ENCODE results near the gene GPC5.
"Not testable (repeated sequence)": the region's sequence is repeated elsewhere in the genome, so short reads cannot be mapped to it uniquely, and the experiment has no call there.

Gene GPC5

DNA sequence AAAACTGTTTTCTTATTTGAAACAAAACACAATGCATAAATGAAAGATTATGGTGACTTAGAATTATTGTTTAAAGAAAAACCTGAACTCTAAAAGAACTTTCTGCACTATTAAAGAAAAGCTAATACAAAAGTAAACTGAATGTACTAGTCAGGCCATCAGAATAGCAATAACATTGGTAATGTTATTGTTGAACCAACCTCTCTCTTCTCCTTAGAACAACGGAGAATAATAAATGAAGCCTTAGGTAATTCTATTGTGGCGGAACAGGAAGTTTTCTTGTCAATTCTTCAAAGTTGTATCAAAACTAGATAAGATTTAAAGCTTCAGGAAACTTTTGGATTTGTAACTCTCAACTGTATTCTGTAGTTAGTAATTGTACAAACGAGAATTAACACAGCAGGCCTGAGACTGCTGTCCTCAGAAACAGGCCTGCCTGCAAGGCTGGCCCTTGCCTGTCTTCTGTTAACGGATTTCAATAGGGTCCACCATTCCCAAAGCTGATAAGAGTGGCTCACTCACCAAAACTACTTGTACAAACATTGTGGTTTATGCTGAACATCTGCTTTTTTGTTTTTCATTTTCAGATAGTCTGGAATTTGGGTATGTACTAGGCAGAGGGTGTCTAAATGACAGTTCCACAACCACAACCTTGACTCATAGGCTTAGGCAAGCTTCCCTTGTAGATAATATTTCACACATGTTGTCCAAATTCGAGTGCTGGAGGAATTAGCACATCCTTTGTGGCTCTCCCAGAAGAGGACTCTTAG lies 825.8 kb downstream of the GPC5 start:
- no peak for DNase-seq

DNA sequence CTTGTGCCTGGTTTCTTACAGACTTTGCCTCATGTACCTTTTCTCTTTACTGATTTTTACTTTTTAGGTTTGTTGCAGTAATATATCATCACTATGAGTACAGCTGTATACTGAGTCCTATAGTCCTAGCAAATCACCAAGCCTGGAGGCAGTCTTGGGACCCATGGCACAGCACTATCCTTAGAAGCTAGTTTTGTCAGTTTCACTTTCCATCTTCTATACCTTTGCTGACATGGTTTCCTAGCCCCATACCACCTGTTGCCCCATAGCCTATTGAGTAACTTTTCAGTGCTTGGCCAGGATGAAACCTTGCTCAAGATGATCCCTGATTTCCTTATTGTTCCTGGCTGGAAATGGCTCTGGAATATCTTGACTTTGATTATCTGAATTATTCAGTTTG lies 826.4 kb downstream of the GPC5 start:
- no peak for DNase-seq

DNA sequence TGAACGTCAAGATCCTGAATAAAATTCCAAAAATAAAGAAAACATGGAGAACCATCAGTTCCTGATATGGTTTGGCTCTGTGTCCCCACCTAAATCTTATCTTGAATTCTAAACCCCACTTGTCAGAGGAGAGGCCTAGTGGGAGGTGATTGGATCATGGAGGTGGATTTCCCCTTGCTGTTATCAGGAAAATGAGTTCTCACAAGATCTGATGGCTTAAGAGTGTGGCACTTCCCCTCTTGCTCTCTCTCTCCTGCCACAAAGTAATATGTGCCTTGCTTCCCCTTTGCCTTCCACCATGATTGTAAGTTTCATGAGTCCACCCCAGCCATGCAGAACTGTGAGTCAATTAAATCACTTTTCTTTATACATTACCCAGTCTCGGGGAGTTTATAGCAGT lies 827.4 kb downstream of the GPC5 start:
- DNase-seq: no peak

DNA sequence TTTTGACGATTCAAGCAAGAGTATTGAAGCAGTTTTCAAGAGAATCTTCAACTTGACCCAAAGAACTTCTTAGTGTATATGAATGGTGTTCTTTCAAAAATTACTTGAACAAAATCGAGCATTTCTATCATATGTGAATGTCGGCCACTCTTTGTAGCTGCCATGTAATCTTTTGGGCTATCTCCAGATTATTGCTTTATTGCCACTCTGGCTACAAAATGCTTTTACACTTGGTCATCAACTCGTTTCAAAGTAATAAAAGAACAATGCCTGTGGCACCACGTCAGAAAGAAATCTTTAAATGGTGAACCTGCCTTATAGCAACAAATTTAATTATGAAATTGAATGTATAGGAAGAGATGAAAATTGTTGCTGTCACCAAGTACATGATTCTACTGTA lies 834.5 kb downstream of the GPC5 start:
- no peak for DNase-seq

DNA sequence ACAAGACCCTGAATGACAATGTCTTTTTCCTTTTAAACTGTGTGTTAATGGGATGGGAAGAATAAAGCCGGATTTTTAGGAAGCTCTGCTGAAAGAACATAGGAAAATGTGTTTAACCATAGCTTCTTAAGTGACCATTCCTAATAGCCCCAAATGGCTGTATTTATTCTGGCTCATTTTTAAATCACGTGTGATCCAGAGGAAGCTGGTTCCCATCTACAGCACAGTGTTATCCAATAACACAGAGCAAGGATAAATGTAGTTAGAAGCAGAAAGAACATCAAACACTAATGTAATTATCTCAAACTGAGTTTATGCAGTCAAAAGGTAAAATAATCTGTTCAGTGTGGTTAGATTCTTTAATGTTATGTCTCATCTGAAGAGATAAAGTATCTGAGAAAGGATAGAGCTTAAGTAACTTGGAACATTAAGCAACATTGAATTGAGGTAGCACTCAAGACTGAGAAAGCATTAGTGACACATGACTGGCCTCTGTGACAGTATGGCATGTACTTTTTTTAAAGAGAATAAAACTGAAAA lies 853.3 kb downstream of the GPC5 start:
- DNase-seq: no peak

DNA sequence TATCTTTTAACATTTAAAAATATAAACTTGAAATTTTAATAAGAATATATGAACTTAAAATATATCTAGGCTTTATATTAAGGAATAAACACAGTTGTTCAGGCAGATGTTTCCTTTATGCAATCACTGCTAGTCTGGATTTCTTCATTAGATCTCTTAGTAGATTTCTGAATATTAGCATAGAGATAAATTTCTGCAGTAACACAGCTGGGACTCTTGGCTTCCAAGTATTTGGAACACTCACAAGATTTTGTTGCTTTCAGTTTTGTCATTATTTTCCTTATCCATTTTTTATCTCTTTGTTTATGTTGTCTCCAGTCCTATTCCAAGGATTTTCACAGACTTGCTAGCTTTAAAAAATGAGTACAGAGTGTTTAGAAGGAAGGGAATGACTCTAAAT lies 857.1 kb downstream of the GPC5 start:
- no peak for DNase-seq

DNA sequence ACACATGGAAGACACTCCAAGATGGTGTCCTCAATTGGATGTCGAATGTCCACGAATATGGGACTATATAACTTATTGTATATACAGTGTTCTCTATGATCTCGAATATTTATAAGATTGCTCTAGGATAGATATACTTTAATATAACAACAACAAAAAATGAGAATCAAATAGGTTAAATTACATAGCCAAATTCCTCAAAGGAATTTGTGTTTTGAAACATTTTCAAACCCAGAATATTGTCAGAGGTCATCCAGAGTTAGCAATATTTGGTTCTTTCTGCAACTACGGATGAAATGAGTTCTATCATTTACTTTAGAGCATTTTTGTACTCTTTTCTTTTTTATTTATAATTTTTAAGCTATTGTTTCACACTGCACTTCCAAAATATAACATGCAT lies 857.8 kb downstream of the GPC5 start:
- no peak for DNase-seq

DNA sequence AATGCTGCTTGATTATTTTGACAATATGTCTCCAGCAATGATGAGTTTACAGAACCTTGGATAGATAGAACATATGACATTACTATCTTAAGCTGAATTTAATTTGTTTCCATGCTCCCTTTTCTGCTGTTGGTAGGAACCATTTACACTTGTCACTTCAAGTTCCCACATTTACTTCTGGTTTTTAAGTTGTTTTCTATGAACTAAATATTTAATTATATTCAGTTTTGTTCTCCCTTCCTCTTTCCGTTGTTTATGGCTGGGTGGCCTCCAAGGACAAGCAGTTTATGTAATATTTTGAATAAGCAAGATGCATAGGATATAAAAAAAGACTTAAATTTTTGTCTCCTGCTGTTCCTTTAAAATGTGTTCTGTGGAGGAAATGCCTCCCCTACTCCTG lies 860.6 kb downstream of the GPC5 start:
- DNase-seq: no peak

DNA sequence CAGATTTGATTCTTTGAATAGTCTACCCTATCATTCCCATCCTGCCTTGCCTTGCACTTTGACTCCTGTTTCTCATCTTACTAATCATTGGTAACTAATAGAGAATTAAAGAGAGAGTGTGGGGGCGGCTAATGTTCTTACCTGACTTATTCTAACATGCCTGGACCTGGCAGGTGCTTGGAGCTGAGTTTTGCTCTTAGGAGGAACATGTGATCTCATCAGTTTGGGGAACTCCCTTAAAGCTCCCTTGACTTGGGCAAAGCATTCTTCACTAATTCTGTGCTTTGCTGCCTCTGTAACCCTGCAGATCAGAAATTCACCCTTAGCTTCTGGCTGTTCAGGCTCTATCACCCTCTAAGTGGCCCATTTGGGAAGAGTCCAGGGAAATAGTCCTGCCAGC lies 861.1 kb downstream of the GPC5 start:
- no peak for DNase-seq

DNA sequence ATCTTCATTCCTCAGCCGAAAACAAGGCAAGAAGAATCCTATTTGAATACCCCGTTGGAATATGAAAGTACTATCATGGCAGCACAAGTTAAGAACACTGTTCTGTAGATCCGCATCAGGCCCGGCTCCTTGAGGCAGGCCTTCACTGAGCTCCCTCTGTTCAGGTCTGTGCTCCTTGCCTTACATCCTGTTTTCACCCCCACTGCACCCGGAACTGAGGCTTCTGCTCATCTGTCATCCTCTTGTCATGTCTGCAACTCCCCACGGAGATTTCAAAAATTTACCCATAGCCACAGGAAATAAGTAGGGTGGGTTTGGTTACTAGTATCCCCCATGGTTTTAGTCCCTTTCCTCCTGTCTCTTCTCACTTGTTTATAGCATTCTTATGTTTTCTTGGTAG lies 861.9 kb downstream of the GPC5 start:
- no peak for DNase-seq

DNA sequence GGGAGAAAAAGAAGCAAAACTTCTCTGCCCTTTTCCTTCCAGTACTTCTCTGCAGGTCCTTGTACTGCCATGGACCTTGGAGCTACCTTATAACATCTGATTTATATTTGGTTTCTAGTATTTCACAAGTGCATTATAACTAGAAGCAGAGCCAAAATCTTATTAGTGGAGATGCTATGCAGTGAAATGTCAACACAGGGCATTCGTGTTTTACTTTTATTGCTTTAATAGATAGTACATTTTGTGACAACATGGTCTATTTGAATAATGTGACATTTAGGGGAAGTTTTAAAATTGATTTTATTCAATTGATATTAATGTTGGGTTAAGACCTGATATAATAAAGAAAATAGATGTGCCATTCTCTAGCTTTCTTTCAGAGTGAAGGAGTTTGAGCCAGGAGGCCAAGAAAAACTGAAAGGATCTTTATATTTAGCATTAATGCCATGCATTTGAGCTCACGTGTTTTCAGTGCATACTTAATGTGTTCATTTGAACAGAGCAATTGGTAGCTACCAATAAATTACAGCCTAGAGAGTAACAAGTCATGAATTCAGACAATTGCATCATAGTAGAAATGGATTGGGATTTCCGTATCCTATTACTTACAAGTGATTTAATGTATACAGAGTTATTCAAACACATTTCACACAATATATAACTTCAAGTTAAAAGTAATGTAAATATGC lies 863.8 kb downstream of the GPC5 start:
- DNase-seq: no peak

DNA sequence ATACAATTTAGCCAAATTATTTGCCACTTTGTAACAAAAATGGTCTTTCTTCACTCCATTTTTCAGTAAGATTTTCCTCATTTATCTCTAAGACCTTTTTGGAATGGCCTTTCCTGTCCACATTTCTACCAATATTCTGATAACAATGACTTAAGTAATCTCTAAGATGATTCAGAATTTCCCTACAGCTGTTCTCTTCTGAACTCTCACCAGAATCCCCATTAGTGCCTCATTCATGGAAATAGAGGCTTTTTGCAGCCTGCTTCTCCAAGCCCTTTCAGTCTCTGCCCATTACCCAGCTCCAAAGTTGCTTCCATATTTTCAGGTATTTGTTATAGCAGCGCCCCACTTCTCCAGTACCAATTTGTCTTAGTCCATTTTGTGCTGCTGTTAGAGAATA lies 867.0 kb downstream of the GPC5 start:
- no peak for DNase-seq

DNA sequence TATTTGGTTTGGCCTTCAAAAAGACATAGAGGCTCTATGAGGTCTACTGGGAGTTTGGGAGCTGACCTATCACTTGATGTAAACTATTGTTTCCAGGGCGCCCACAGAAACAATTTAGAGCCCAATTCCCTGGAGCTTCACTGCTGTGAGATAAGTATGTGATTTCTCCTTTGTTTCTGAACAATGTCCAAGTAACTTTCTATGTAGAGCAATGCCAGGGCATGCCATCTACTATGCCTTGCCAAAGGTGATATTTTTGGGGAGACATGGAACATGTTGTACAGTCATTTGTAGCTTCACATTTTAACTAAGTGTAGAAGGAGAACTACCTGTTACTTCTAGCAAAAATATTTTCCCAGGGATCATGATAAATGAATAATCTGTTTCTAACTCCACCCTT lies 872.6 kb downstream of the GPC5 start:
- DNase-seq: no peak

DNA sequence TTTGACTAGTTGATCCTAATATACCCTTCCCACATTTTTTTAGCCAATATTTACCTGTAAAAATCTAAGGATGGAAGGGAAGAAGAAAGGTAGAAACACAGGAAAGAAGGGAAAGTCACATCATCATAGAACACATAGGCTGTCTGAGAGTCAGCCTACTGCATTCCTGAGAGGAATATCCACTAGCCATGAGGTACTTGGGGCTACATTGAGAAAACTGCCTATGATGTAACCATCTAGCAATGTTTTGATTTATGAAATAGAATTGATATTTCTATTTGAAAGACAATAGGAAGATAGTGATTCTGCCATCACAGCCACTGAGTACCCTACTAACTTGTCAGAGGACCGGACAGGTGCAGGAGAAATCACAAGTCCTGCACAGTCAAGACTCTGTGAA lies 873.8 kb downstream of the GPC5 start:
- DNase-seq: no peak

DNA sequence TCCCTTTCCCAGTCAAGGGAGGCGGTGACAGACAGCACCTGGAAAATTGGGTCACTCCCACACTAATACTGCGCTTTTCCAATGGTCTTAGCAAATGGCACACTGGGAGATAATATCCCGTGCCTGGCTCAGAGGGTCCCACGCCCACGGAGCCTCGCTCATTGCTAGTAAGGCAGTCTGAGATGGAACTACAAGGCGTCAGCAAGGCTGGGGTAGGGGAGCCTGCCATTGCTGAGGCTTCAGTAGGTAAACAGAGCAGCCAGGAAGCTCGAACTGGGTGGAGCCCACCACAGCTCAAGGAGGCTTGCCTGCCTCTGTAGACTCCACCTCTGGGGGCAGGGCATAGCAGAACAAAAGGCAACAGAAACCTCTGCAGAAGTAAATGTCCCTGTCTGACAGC lies 882.6 kb downstream of the GPC5 start:
- not testable (repeated sequence) for DNase-seq

DNA sequence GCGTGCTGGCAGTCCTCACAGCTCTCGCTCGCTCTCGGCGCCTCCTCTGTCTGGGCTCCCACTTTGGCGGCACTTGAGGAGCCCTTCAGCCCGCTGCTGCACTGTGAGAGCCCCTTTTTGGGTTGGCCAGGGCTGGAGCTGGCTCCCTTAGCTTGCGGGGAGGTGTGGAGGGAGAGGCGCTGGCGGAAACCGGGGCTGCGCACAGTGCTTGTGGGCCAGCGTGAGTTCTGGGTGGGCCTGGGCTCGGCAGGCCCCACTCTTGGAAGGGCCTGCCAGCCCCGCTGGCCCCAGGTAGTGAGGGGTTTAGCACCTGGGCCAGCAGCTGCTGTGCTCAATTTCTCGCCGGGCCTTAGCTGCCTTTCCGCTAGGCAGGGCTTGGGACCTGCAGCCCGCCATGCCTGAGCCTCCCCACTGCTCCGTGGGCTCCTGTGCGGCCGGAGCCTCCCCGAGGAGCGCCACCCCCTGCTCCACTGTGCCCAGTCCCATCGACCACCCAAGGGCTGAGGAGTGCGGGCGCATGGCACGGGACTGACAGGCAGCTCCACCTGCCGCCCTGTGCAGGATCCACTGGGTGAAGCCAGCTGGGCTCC lies 892.4 kb downstream of the GPC5 start:
- not testable (repeated sequence) for DNase-seq

DNA sequence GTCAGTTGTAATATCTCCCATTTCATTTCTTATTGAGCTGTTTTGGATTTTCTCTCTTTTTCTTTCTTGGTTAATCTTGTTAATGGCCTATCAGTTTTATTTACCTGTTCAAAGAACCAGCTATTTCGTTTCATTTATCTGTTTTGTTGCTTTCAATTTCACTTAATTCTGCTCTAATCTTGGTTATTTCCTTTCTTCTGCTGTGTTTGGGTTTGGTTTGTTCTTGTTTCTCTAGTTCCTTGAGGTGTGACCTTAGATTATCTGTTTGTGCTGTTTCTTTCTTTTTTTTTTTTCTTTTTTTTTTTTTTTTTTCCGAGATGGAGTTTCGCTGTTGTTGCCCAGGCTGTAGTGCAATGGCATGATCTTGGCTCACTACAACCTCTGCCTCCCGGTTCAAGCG lies 896.1 kb downstream of the GPC5 start:
- DNase-seq: not testable (repeated sequence)

DNA sequence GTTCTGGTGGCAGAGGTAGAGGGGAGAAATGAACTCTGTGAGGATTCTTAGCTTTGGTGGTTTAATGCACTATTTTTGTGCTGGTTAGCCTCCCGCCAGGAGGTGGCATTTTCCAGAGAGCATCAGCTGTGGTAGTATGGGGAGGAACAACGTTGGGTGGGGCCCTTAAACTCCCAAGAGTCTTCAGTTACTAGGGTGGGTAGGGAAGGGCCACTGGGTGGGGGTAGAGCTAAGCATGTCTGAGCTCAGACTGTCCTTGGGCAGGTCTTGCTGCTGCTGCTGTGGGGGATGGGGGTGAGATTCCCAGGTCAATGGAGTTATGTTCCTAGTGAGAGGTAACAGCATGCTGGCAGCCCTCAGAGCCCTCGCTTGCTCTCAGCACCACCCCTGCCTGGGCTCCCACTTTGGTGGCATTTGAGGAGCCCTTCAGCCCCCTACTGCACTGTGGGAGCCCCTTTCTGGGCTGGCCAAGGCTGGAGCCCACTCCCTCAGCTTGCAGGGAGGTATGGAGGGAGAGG lies 897.8 kb downstream of the GPC5 start:
- not testable (repeated sequence) for DNase-seq

DNA sequence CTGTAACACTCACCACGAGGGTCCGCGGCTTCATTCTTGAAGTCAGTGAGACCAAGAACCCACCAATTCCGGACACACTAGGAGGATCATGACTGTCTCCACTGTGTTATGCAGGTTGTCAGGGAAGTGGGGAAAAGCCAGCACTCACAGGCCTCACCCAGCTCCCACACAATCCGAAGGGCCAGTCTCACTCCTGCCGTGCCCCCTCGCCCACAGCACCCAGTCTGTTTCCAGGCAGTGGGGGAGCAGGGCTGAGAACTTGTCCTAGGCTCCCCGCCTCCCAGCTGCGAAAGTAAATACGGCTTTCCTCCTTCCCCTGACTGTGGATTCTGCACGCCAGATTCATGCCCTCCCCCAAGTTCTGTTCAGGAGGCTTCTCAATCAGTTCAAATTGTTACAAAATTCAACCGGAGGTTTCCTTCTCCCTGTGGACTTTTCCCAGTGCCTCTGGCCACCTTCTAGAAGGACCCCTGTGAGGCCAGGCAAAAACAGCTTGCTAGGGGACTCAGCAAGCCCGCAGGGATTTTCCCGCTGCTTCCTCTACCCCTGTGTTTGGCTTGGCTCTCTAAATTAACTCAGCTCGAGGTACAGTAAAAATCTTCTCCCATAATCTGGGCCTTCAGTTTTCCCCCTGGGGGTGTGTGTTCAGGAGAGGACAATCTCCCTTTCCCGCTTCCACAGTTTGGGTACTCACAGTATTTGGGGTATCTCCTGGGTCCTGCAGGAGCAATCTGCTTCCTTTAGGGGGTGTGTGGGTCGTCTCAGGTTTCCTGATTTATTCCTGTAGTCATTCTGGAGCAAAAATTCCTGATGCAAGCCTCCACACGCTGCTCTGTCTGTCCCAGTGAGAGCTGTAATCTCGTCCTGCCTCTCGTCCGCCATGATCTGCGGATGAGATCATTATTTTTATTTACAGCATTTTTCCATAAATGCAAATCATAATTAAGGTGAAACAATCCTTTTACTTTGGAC lies 899.8 kb downstream of the GPC5 start:
- DNase-seq: no peak

DNA sequence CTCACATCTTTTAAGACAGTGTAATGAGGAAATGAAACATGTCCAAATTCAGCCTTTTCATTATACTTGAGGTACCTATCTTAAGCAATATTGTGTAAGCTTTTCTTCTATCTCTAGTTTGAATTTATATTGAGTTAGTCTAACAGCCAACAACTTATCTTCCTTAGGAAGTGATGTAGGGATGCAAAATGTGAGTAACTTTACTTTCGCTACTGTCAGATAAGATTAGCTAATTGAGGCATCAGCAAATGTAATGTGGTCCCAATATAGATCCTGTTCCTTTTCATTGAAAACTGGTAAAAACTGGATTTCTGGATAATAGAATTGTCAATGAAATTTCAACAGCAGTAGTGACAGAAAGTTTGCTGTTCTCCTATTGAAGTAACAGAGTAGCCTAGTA lies 902.2 kb downstream of the GPC5 start:
- no peak for DNase-seq

DNA sequence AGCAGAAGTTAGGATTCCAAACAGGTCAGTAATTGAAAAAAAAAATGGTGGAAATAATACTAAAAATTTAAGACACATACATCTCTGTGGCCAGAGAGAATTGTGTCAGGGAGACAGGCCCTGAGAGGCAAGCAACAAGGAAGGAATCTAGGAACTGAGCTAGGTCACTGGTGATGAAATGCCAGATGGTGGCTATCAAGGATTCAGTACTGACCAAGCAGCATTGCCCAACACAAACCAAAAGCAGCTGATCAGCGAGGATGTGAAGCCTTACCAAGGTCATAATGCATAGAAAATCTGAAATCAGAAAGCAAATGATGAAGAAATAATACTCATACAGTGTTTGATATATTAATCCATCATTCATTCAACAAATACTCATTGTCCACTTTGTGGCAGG lies 905.0 kb downstream of the GPC5 start:
- no peak for DNase-seq

DNA sequence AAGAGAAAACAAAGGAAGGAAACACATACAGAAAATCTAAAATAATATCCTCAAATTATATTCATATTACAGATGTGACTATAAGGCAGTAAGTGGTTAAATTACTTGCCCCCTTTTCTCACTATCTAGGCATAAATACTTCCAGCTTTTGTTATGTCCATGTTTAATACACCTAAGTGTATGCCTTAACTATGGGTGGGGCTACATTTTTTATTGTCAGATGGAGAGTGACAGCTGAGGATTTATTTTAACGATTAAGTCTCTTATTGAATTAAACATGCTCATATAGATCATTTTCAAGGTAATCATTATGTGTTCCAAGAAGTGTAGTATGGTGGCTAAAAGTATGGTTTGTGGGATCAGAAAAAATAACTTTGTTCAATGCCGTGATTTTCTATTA lies 909.3 kb downstream of the GPC5 start:
- no peak for DNase-seq

DNA sequence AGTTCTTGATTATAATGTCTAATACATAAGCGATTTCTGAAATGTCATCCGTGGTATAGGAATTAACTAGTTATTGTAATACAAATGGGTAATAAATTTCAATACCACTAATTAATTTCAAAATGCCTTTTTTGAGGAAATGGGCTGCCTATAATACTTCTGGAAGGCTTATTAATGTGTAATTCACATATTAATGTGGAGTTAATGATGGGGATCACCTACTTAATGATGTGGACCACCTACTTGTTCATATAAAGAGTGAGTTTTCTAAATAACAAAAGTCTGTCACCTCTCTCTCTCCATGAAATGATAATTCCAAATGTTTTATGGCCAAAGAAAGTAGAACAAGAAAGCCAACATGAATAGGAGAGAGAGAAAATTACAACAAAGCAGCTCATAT lies 914.4 kb downstream of the GPC5 start:
- no peak for DNase-seq
